ENCODE measurements around the gene POU5F2. TPM values are rescaled to one million over a fixed set of nuclear protein-coding genes. Genes with fewer than 3 reads are reported as not detected.

The POU5F2 gene
- total and polyA plus RNA-seq, 2 experiments from 2014 or later = 0.05 to 1.3 TPM

DNA sequence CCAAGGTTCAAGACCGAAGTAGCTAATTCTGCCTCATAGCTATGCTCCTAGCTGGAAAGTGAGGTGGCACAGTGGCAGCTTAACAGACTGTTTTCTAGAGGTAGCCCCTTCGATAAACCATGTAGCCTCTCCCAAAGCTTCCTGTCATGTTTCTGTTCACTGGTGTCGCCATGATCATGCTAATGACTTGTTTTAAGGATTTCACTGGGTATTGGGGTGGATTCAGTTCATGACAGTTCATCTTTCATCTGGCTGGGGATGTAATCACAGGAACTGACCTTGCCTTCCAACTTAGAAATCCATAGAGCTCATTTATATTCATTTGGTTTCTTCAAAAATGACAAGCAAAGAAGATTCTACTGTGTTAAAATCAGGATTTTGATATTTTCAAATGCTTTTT is 9.4 kb downstream of the POU5F2 start:
- WGBS (ENCODE audit: low lambda C conversion rate, missing lambda C conversion rate) = 96% methylated on average over 3 of the region's 3 CpGs
- H2AFZ ChIP-seq = no peak overlapping the region
- no peaks in the 10 kb centered on the region for H3K9me2 ChIP-seq (replicated peaks; ENCODE audit: insufficient read depth)

DNA sequence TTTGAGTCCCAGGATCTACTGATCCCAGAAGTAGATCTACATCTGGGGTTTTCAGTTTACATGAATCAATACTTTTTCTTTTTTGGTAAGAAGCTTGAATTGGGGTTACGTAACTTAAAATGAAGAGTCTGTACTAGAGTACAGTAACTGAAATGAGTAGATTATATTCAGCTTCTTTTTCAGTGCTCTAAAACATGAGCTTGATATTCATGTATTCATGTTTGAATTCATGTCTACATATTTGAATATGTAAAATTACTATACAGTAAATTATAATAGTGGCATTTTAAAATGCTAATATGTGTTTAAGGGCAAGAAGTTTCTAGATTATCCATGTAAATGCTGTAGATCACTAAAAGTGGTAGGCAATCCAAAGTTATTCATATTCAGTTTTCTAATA is 14.8 kb downstream of the POU5F2 start:
- Histone ChIP-seq H3K9me2 (replicated peaks; ENCODE audit: insufficient read depth) (no peaks in the 10 kb centered on the region), H3K4me2 (no peak overlapping the region), H3K9me3 (ENCODE audit: low read depth) (no peaks in the 10 kb centered on the region), H4K20me1 (ENCODE audit: insufficient read depth, poor library complexity, severe bottlenecking) (no peaks in the 10 kb centered on the region), H2AFZ (no peak overlapping the region), H3K27ac (no peak overlapping the region), H3K79me2 (no peaks in the 10 kb centered on the region), H3K36me3 (replicated peaks; ENCODE audit: insufficient read depth, low read depth) (no peaks in the 10 kb centered on the region), H3K4me3 (no peak overlapping the region), H3K27me3 (no peaks in the 10 kb centered on the region), H3K4me1 (ENCODE audit: insufficient read depth) (no peaks in the 10 kb centered on the region)
- DNase-seq (ENCODE audit: low spot score) = no peak
- 96% methylated on average over 1 of the region's 1 CpG for WGBS (ENCODE audit: low lambda C conversion rate, missing lambda C conversion rate)
- TF ChIP-seq EZH2 (IDR thresholded peaks at IDR 0.05; ENCODE audit: borderline replicate concordance) (no peak), EZH2phosphoT487 (IDR thresholded peaks at IDR 0.05; ENCODE audit: low read depth, severe bottlenecking, unreplicated experiment) (no peak)
- TF ChIP-seq, protein P1, sequence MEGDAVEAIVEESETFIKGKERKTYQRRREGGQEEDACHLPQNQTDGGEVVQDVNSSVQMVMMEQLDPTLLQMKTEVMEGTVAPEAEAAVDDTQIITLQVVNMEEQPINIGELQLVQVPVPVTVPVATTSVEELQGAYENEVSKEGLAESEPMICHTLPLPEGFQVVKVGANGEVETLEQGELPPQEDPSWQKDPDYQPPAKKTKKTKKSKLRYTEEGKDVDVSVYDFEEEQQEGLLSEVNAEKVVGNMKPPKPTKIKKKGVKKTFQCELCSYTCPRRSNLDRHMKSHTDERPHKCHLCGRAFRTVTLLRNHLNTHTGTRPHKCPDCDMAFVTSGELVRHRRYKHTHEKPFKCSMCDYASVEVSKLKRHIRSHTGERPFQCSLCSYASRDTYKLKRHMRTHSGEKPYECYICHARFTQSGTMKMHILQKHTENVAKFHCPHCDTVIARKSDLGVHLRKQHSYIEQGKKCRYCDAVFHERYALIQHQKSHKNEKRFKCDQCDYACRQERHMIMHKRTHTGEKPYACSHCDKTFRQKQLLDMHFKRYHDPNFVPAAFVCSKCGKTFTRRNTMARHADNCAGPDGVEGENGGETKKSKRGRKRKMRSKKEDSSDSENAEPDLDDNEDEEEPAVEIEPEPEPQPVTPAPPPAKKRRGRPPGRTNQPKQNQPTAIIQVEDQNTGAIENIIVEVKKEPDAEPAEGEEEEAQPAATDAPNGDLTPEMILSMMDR (IDR thresholded peaks at IDR 0.05; ENCODE audit: poor library complexity) = no peak

More for the DNA sequence above, 9.4 kb downstream of the POU5F2 start:
- Histone ChIP-seq H4K20me1 (ENCODE audit: insufficient read depth, poor library complexity, severe bottlenecking) (no peaks in the 10 kb centered on the region), H3K4me1 (ENCODE audit: insufficient read depth) (no peaks in the 10 kb centered on the region), H3K27ac (no peak overlapping the region), H3K4me3 (no peak overlapping the region), H3K27me3 (no peaks in the 10 kb centered on the region), H3K4me2 (no peak overlapping the region), H3K79me2 (no peaks in the 10 kb centered on the region), H3K36me3 (replicated peaks; ENCODE audit: insufficient read depth, low read depth) (no peaks in the 10 kb centered on the region), H3K9me3 (ENCODE audit: low read depth) (no peaks in the 10 kb centered on the region)
- no peak for TF ChIP-seq EZH2phosphoT487 (IDR thresholded peaks at IDR 0.05; ENCODE audit: low read depth, severe bottlenecking, unreplicated experiment)
- TF ChIP-seq, protein P1 (IDR thresholded peaks at IDR 0.05; ENCODE audit: poor library complexity) = no peak
- no peak for TF ChIP-seq EZH2 (IDR thresholded peaks at IDR 0.05; ENCODE audit: borderline replicate concordance)
- DNase-seq (ENCODE audit: low spot score) = no peak

DNA sequence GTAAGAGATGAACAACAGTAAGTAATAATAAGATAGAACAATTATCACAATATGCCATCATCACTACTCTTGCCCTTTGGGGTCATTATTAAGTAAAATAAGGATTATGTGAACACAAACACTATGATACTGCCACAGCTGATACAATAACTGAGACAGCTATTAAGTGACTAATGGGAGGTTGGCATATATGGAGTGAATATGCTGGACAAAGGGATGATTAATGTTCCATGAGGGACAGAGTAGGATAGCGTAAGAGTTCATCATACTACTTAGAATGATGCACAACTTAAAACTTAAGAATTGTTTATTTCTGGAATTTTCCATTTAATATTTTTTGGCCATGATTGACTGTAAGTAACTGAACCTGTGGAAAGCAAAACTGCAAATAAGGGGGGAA is 16.6 kb downstream of the POU5F2 start:
- Histone ChIP-seq H3K4me3 (no peak overlapping the region), H2AFZ (no peak overlapping the region), H3K9me2 (replicated peaks; ENCODE audit: insufficient read depth) (no peaks in the 10 kb centered on the region), H3K36me3 (replicated peaks; ENCODE audit: insufficient read depth, low read depth) (no peaks in the 10 kb centered on the region), H3K9me3 (ENCODE audit: low read depth) (no peaks in the 10 kb centered on the region), H3K27ac (no peak overlapping the region), H3K4me2 (no peak overlapping the region), H4K20me1 (ENCODE audit: insufficient read depth, poor library complexity, severe bottlenecking) (no peaks in the 10 kb centered on the region), H3K4me1 (ENCODE audit: insufficient read depth) (no peaks in the 10 kb centered on the region), H3K27me3 (no peaks in the 10 kb centered on the region), H3K79me2 (no peaks in the 10 kb centered on the region)
- 97% methylated on average over 1 of the region's 1 CpG for WGBS (ENCODE audit: low lambda C conversion rate, missing lambda C conversion rate)
- TF ChIP-seq EZH2phosphoT487 (IDR thresholded peaks at IDR 0.05; ENCODE audit: low read depth, severe bottlenecking, unreplicated experiment) = no peak
- TF ChIP-seq, protein P1 (IDR thresholded peaks at IDR 0.05; ENCODE audit: poor library complexity) = no peak
- TF ChIP-seq EZH2 (IDR thresholded peaks at IDR 0.05; ENCODE audit: borderline replicate concordance) = no peak
- no peak for DNase-seq (ENCODE audit: low spot score)

DNA sequence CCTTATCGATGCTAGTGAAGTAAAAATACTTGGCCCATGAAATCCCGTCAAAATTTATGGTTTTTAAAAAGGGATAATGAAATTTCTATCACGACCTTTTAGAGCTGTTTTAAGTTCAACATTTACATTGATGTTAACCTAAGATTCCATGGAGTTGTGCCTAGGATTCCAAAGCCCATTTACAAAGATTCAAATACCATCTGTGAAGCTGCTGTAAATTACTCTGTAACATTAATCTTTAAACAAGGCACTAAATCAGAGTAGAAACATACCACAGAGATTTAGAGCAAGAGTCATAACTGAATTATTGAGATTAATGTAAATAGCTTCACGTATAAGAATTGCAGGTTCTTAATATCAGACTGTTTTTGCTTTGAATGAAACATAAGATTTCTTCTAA is 17.7 kb downstream of the POU5F2 start:
- Histone ChIP-seq H2AFZ (no peak overlapping the region), H3K9me2 (replicated peaks; ENCODE audit: insufficient read depth) (no peaks in the 10 kb centered on the region), H3K4me2 (no peak overlapping the region), H3K27ac (no peak overlapping the region), H3K4me1 (ENCODE audit: insufficient read depth) (no peaks in the 10 kb centered on the region), H3K9me3 (ENCODE audit: low read depth) (no peaks in the 10 kb centered on the region), H3K79me2 (no peaks in the 10 kb centered on the region), H4K20me1 (ENCODE audit: insufficient read depth, poor library complexity, severe bottlenecking) (no peaks in the 10 kb centered on the region), H3K4me3 (no peak overlapping the region), H3K27me3 (no peaks in the 10 kb centered on the region), H3K36me3 (replicated peaks; ENCODE audit: insufficient read depth, low read depth) (no peaks in the 10 kb centered on the region)
- no peak for DNase-seq (ENCODE audit: low spot score)
- TF ChIP-seq EZH2phosphoT487 (IDR thresholded peaks at IDR 0.05; ENCODE audit: low read depth, severe bottlenecking, unreplicated experiment) (no peak), EZH2 (IDR thresholded peaks at IDR 0.05; ENCODE audit: borderline replicate concordance) (no peak)
- TF ChIP-seq, protein P1 (IDR thresholded peaks at IDR 0.05; ENCODE audit: poor library complexity) = no peak
- 64% methylated on average over 4 of the region's 4 CpGs for WGBS (ENCODE audit: low lambda C conversion rate, missing lambda C conversion rate)

Measured in hepatocyte (in vitro differentiated cells).